DOHH2 (cell line): Measurements from ENCODE around the gene F12.

Experiments
- H3F3A ChIP-seq: fragments of 200-600 bp; sonication (generic), shearing (Covaris generic); 2 replicates; pipeline ENCODE4 v1.6.0; 2016; ENCODE audit warnings: antibody characterized with exemption, mild to moderate bottlenecking; ENCODE audit not compliant: control insufficient read depth, insufficient read depth
- H3K27ac ChIP-seq: fragments of 200-600 bp; sonication (generic); 2 replicates; pipeline ENCODE4 v1.5.1; 2014; ENCODE audit warnings: low read depth, mild to moderate bottlenecking, low read length, moderate library complexity
- H3K27me3 ChIP-seq: fragments of 200-600 bp; sonication (generic); 2 replicates; pipeline ENCODE4 v1.6.1; 2014; ENCODE audit warnings: mild to moderate bottlenecking, low read length, mixed read lengths; ENCODE audit not compliant: control insufficient read depth
- H3K36me3 ChIP-seq: fragments of 200-600 bp; sonication (generic); 2 replicates; pipeline ENCODE4 v1.6.1; 2014; ENCODE audit warnings: mild to moderate bottlenecking, low read length, moderate library complexity, mixed read lengths; ENCODE audit not compliant: control insufficient read depth
- H3K4me1 ChIP-seq: fragments of 200-600 bp; sonication (generic); 2 replicates; pipeline ENCODE4 v1.6.1; 2014; ENCODE audit warnings: mild to moderate bottlenecking, low read length, mixed read lengths; ENCODE audit not compliant: control insufficient read depth
- H3K4me2 ChIP-seq: fragments of 200-600 bp; sonication (generic); 2 replicates; pipeline ENCODE4 v1.6.0; 2014; ENCODE audit warnings: mild to moderate bottlenecking, low read length, moderate library complexity
- H3K4me3 ChIP-seq: fragments of 200-600 bp; sonication (generic); 2 replicates; pipeline ENCODE4 v1.5.1; 2014; ENCODE audit warnings: mild to moderate bottlenecking, low read length, mixed read lengths
- H3K79me2 ChIP-seq: fragments of 200-600 bp; sonication (generic); 2 replicates; pipeline ENCODE4 v1.6.1; 2014; ENCODE audit warnings: mild to moderate bottlenecking, low read length, mixed read lengths; ENCODE audit not compliant: control insufficient read depth
- H3K9me2 ChIP-seq: fragments of 200-600 bp; sonication (generic); replicated peaks from 2 replicates; pipeline ENCODE4 v1.6.1; 2014; ENCODE audit warnings: mild to moderate bottlenecking, low read length, mixed read lengths; ENCODE audit not compliant: control insufficient read depth
- H3K9me3 ChIP-seq: fragments of 200-600 bp; sonication (generic); 2 replicates; pipeline ENCODE4 v1.6.1; 2014; ENCODE audit warnings: antibody characterized with exemption, low read length, mixed read lengths; ENCODE audit not compliant: control insufficient read depth, insufficient read depth
- H4K20me1 ChIP-seq: fragments of 200-600 bp; sonication (generic); 2 replicates; pipeline ENCODE4 v1.6.0; 2014; ENCODE audit warnings: low read depth, mild to moderate bottlenecking, antibody characterized with exemption, low read length, moderate library complexity; ENCODE audit not compliant: control insufficient read depth, insufficient read depth
- CTCF ChIP-seq: fragments of 200-600 bp; sonication (generic); IDR thresholded peaks from one replicate; pipeline ENCODE4 v1.5.1; 2014; ENCODE audit warnings: antibody characterized with exemption, mild to moderate bottlenecking, low read depth, low read length; ENCODE audit not compliant: poor library complexity, severe bottlenecking
- EZH2phosphoT487 ChIP-seq: fragments of 200-600 bp; sonication (generic); IDR thresholded peaks from 2 replicates; pipeline ENCODE4 v1.6.1; 2017; ENCODE audit warnings: borderline replicate concordance, mild to moderate bottlenecking, antibody characterized with exemption, low read length, moderate library complexity, mixed read lengths

The F12 gene

GRCh38 chr5:177405805-177406204 is 3.6 kb downstream of the F12 start:
- H3K4me3 ChIP-seq, result no peak overlapping the region
- peaks cover 35% of the 10 kb centered on the region for H3K27me3 ChIP-seq
- no peak overlapping the region for H3K27ac ChIP-seq
- no peaks in the 10 kb centered on the region for H3K79me2 ChIP-seq
- no peaks in the 10 kb centered on the region for H3K9me2 ChIP-seq
- no peaks in the 10 kb centered on the region for H3K9me3 ChIP-seq
- peaks cover 31% of the 10 kb centered on the region for H3K4me1 ChIP-seq
- TF ChIP-seq EZH2phosphoT487, result no peak
- TF ChIP-seq CTCF, result no peak
- H3F3A ChIP-seq, result peaks cover 2% of the 10 kb centered on the region
- H4K20me1 ChIP-seq, result no peaks in the 10 kb centered on the region
- H3K4me2 ChIP-seq, result no peak overlapping the region
- H3K36me3 ChIP-seq, result no peaks in the 10 kb centered on the region

GRCh38 chr5:177405312-177405711 is 4.1 kb downstream of the F12 start:
- H3F3A ChIP-seq, result peaks cover 3% of the 10 kb centered on the region
- H3K27ac ChIP-seq, result no peak overlapping the region
- no peak overlapping the region; the same call in 1 of the 2 replicates for H3K4me2 ChIP-seq

GRCh38 chr5:177404641-177405179 is 4.7 kb downstream of the F12 start:
- Histone ChIP-seq H3K4me2 (peak overlapping the region; percentile 78), H3K9me3 (no peaks in the 10 kb centered on the region), H3K27me3 (peaks cover 35% of the 10 kb centered on the region), H3K9me2 (no peaks in the 10 kb centered on the region), H3K4me1 (peaks cover 31% of the 10 kb centered on the region), H3K27ac (no peak overlapping the region), H3K79me2 (no peaks in the 10 kb centered on the region), H3K36me3 (no peaks in the 10 kb centered on the region), H4K20me1 (no peaks in the 10 kb centered on the region), H3K4me3 (peak overlapping the region; percentile 69), H3F3A (peaks cover 3% of the 10 kb centered on the region)
- TF ChIP-seq EZH2phosphoT487 (no peak), CTCF (no peak)

More at GRCh38 chr5:177405312-177405711, 4.1 kb downstream of the F12 start:
- Histone ChIP-seq H3K4me1 (peaks cover 31% of the 10 kb centered on the region), H3K36me3 (no peaks in the 10 kb centered on the region), H3K9me2 (no peaks in the 10 kb centered on the region), H3K4me3 (no peak overlapping the region), H3K9me3 (no peaks in the 10 kb centered on the region), H3K79me2 (no peaks in the 10 kb centered on the region), H3K27me3 (peaks cover 35% of the 10 kb centered on the region), H4K20me1 (no peaks in the 10 kb centered on the region)
- no peak for TF ChIP-seq CTCF
- TF ChIP-seq EZH2phosphoT487, result no peak
